H1 (cell line): ENCODE measurements around the gene RBM20. TPM values are rescaled to one million over a fixed set of nuclear protein-coding genes. Genes with fewer than 3 reads are reported as not detected.

Experiments
- CTCF ChIA-PET: fragments of 300-600 bp; sonication (Branson Sonifier 250); formaldehyde crosslinking; loops from one replicate; lab custom pipeline; 2021; ENCODE audit not compliant: partially characterized antibody; lab: Charles Lee
- POLR2A ChIA-PET: fragments of 300-600 bp; sonication (Branson Sonifier 250); formaldehyde crosslinking; loops from one replicate; lab custom pipeline; 2021; ENCODE audit warnings: inconsistent platforms; ENCODE audit not compliant: partially characterized antibody; lab: Charles Lee
- DNase-seq, 2 experiments: peaks; one replicate each; pipeline versions ENCODE4 v3.0.0 to v3.0.0-alpha.2; 2010 to 2022; ENCODE audit warnings: low spot score in 2 of 2, low read depth in 1 of 2, mixed read lengths in 1 of 2
- FAIRE-seq: peaks from 2 replicates; lab custom pipeline; 2011; peaks lifted over from hg19 to GRCh38; lab: Jason Lieb, UNC
- H2AFZ ChIP-seq: 2 replicates; pipeline ENCODE4 v1.8.1; 2012; ENCODE audit warnings: low read length, inconsistent platforms
- H2AK5ac ChIP-seq: 2 replicates; pipeline ENCODE4 v1.6.1; 2013; ENCODE audit warnings: low read depth, low read length
- H2BK120ac ChIP-seq: replicated peaks from 2 replicates; pipeline ENCODE3; 2013; ENCODE audit warnings: low read depth, low read length, inconsistent platforms
- H2BK12ac ChIP-seq: 2 replicates; pipeline ENCODE4 v1.6.1; 2013; ENCODE audit warnings: low read depth, low read length
- H2BK15ac ChIP-seq: 2 replicates; pipeline ENCODE4 v1.6.1; 2013; ENCODE audit warnings: low read length
- H2BK20ac ChIP-seq: 2 replicates; pipeline ENCODE4 v1.6.1; 2013; ENCODE audit warnings: low read length
- H2BK5ac ChIP-seq: 2 replicates; pipeline ENCODE4 v1.6.1; 2013; ENCODE audit warnings: low read depth, low read length
- H3K14ac ChIP-seq: 2 replicates; pipeline ENCODE4 v1.6.1; 2013; ENCODE audit warnings: inconsistent platforms; ENCODE audit not compliant: insufficient read length
- H3K18ac ChIP-seq: 2 replicates; pipeline ENCODE4 v1.6.1; 2013; ENCODE audit warnings: low read length; ENCODE audit errors: extremely low read depth
- H3K23ac ChIP-seq: 2 replicates; pipeline ENCODE4 v1.6.1; 2013; ENCODE audit warnings: inconsistent platforms; ENCODE audit not compliant: insufficient read length
- H3K23me2 ChIP-seq: 2 replicates; pipeline ENCODE4 v1.6.1; 2013; ENCODE audit warnings: low read depth, low read length
- H3K27ac ChIP-seq: 2 replicates; pipeline ENCODE4 v1.6.1; 2011; ENCODE audit warnings: low read depth, low read length, inconsistent platforms
- H3K27me3 ChIP-seq, 4 experiments: replicated peaks in 1 of 4; 1 replicate in 1 of 4; 2 replicates in 3 of 4; pipeline versions ENCODE4 v1.6.1 to v1.8.1; 2011 to 2013; ENCODE audit warnings: low read length in 3 of 4, mild to moderate bottlenecking in 3 of 4, inconsistent platforms in 2 of 4, mixed read lengths in 2 of 4, moderate library complexity in 1 of 4; ENCODE audit not compliant: control insufficient read depth in 3 of 4, insufficient read depth in 3 of 4; ENCODE audit errors: extremely low read depth in 1 of 4
- H3K36me3 ChIP-seq, 4 experiments: 2 replicates each; pipeline versions ENCODE4 v1.6.1 to v1.8.1; 2011 to 2013; ENCODE audit warnings: mild to moderate bottlenecking in 4 of 4, low read length in 3 of 4, moderate library complexity in 2 of 4, control low read depth in 1 of 4, inconsistent platforms in 1 of 4; ENCODE audit not compliant: insufficient read depth in 4 of 4, control insufficient read depth in 2 of 4
- H3K4ac ChIP-seq: replicated peaks from 2 replicates; pipeline ENCODE3; 2013; ENCODE audit warnings: low read length, low read depth, mixed read lengths, inconsistent platforms; ENCODE audit not compliant: insufficient read length
- H3K4me1 ChIP-seq, 4 experiments: replicated peaks in 1 of 4; 1 replicate in 1 of 4; 2 replicates in 3 of 4; pipeline versions ENCODE4 v1.6.1 to v1.8.1; 2011 to 2013; ENCODE audit warnings: low read length in 3 of 4, inconsistent platforms in 2 of 4, mixed read lengths in 1 of 4; ENCODE audit not compliant: insufficient read depth in 4 of 4, control insufficient read depth in 3 of 4
- H3K4me2 ChIP-seq, 2 experiments: 2 replicates each; pipeline versions ENCODE4 v1.6.1 to v1.8.1; 2011 to 2013; ENCODE audit warnings: low read depth in 2 of 2, low read length in 2 of 2, control low read depth in 1 of 2, inconsistent platforms in 1 of 2, mild to moderate bottlenecking in 1 of 2; ENCODE audit not compliant: insufficient read depth in 1 of 2
- H3K4me3 ChIP-seq, 4 experiments: fragments of 200-600, 300-600 bp in 1 of 4; sonication (generic), shearing (Covaris generic), sonication (Bioruptor Twin) in 1 of 4; 2 replicates each; pipeline versions ENCODE4 v1.5.1 to v1.8.1; 2011 to 2016; ENCODE audit warnings: low read length in 4 of 4, low read depth in 3 of 4, control low read depth in 2 of 4, inconsistent platforms in 2 of 4, mild to moderate bottlenecking in 2 of 4, mixed read lengths in 1 of 4, moderate library complexity in 1 of 4; ENCODE audit not compliant: insufficient read depth in 2 of 4; ENCODE audit errors: extremely low read depth in 1 of 4
- H3K56ac ChIP-seq: replicated peaks from 2 replicates; pipeline ENCODE3; 2013; ENCODE audit warnings: low read depth, mild to moderate bottlenecking, mixed read lengths, low read length, inconsistent platforms; ENCODE audit not compliant: insufficient read length
- H3K79me1 ChIP-seq: 2 replicates; pipeline ENCODE4 v1.6.1; 2013; ENCODE audit warnings: low read depth, low read length, control low read depth
- H3K79me2 ChIP-seq, 2 experiments: 2 replicates each; pipeline versions ENCODE4 v1.6.1 to v1.8.1; 2012 to 2013; ENCODE audit warnings: low read length in 2 of 2, mild to moderate bottlenecking in 2 of 2, inconsistent platforms in 1 of 2; ENCODE audit not compliant: insufficient read depth in 2 of 2, control insufficient read depth in 1 of 2
- H3K9ac ChIP-seq, 4 experiments: replicated peaks in 1 of 4; 1 replicate in 1 of 4; 2 replicates in 3 of 4; pipeline versions ENCODE4 v1.6.1 to v1.8.1; 2011 to 2013; ENCODE audit warnings: low read depth in 3 of 4, low read length in 3 of 4, control low read depth in 2 of 4, mild to moderate bottlenecking in 2 of 4, moderate library complexity in 2 of 4, inconsistent platforms in 1 of 4; ENCODE audit errors: extremely low read depth in 1 of 4
- H3K9me3 ChIP-seq, 2 experiments: 2 replicates each; pipeline versions ENCODE4 v1.6.1 to v1.8.1; 2012 to 2013; ENCODE audit warnings: mild to moderate bottlenecking in 2 of 2, moderate library complexity in 2 of 2, control low read depth in 1 of 2, inconsistent platforms in 1 of 2, low read depth in 1 of 2, low read length in 1 of 2, mixed read lengths in 1 of 2; ENCODE audit not compliant: insufficient read depth in 2 of 2
- H4K20me1 ChIP-seq, 2 experiments: replicated peaks in 1 of 2; 2 replicates each; pipeline versions ENCODE3 to v1.8.1; 2011 to 2013; ENCODE audit warnings: inconsistent platforms in 2 of 2, low read length in 2 of 2, mild to moderate bottlenecking in 1 of 2; ENCODE audit not compliant: insufficient read depth in 2 of 2, control insufficient read depth in 1 of 2
- H4K5ac ChIP-seq: 2 replicates; pipeline ENCODE4 v1.6.1; 2013; ENCODE audit warnings: low read length, low read depth, mixed read lengths, inconsistent platforms; ENCODE audit not compliant: insufficient read length
- H4K8ac ChIP-seq: 2 replicates; pipeline ENCODE4 v1.8.0; 2013; ENCODE audit warnings: mild to moderate bottlenecking, moderate library complexity, low read length, inconsistent platforms; ENCODE audit not compliant: insufficient read depth; ENCODE audit errors: extremely low read depth
- H4K91ac ChIP-seq: replicated peaks from 2 replicates; pipeline ENCODE3; 2013; ENCODE audit warnings: low read length, mixed read lengths, inconsistent platforms; ENCODE audit not compliant: insufficient read length
- CBX8 ChIP-seq: fragments of 300-800, 300-1000 bp; sonication (generic); IDR thresholded peaks from 2 replicates; pipeline ENCODE4 v1.7.1; 2016; ENCODE audit warnings: low read depth, low read length, borderline replicate concordance
- GABPA ChIP-seq: IDR thresholded peaks from 2 replicates; pipeline ENCODE4 v1.6.1; 2011; ENCODE audit warnings: mild to moderate bottlenecking, low read length, moderate library complexity, borderline replicate concordance; ENCODE audit not compliant: insufficient read depth
- JUND ChIP-seq: IDR thresholded peaks from 2 replicates; pipeline ENCODE4 v1.6.1; 2011; ENCODE audit warnings: mild to moderate bottlenecking, improper control_type of control experiment, low read length
- TAF1 ChIP-seq: IDR thresholded peaks from 2 replicates; pipeline ENCODE4 v1.6.1; 2011; ENCODE audit warnings: mild to moderate bottlenecking, low read depth, low read length
- TBP ChIP-seq: IDR thresholded peaks from 2 replicates; pipeline ENCODE4 v1.6.1; 2011; ENCODE audit warnings: low read depth, low read length, improper control_type of control experiment
- TEAD4 ChIP-seq: IDR thresholded peaks from 2 replicates; pipeline ENCODE4 v1.6.1; 2012; ENCODE audit warnings: low read depth, low read length, inconsistent platforms, mixed read lengths
- WGBS, 2 experiments: shearing (Covaris generic) in 1 of 2; methylation state at CpG; one replicate each; pipeline versions ENCODE4 v1.1.6 to v1.1.7; 2013 to 2015; ENCODE audit warnings: low lambda C conversion rate in 2 of 2, mixed read lengths in 2 of 2, inconsistent platforms in 1 of 2, low coverage in 1 of 2, missing lambda C conversion rate in 1 of 2; ENCODE audit not compliant: insufficient replicate concordance in 2 of 2, insufficient coverage in 1 of 2, insufficient read length in 1 of 2; ENCODE audit errors: extremely low coverage in 1 of 2, missing lambda C conversion rate in 1 of 2; 5-methylcytosine and 5-hydroxymethylcytosine counted together
- polyA plus RNA-seq, 7 experiments: library from polyadenylated mRNA; depleted of rRNA in 3 of 7; stranded (reverse) in 5 of 7; unstranded in 2 of 7; fragments of >200 nt in 5 of 7; fragments of 200-250 nt in 2 of 7; gene quantifications; 1 replicate in 5 of 7; 2 replicates in 1 of 7; 4 replicates in 1 of 7; pipeline versions ENCODE4 v1.2.1 to v1.2.3, GENCODE V29; 2011 to 2013; ENCODE audit warnings: missing spikeins in 2 of 7, mixed read lengths in 2 of 7
- total RNA-seq: library from RNA; stranded (reverse); fragmentation: NEBNext Ultra II Directional; extraction: Animal tissue kit (Norgen Biotek cat#: 25700); gene quantifications from 2 replicates; pipeline ENCODE4 v1.2.1, GENCODE V29; 2021
- TF ChIP-seq, protein P1 (sequence below), 3 experiments: IDR thresholded peaks; 1 replicate in 2 of 3; 2 replicates in 1 of 3; pipeline versions ENCODE4 v1.5.1 to v1.6.1; 2011; ENCODE audit warnings: low read length in 3 of 3, mild to moderate bottlenecking in 3 of 3, inconsistent platforms in 2 of 3, low read depth in 1 of 3, moderate library complexity in 1 of 3; ENCODE audit not compliant: insufficient read depth in 1 of 3; ENCODE audit errors: control extremely low read depth in 1 of 3
- TF ChIP-seq, protein P2 (sequence below): IDR thresholded peaks from 2 replicates; pipeline ENCODE4 v1.6.1; 2012; ENCODE audit warnings: inconsistent platforms

RBM20 gene
- total and polyA plus RNA-seq, 2 of the 8 experiments (the other 6 are each of a cell fraction or from before 2014, with no cell fraction given): 0.05 to 0.63 TPM

DNA sequence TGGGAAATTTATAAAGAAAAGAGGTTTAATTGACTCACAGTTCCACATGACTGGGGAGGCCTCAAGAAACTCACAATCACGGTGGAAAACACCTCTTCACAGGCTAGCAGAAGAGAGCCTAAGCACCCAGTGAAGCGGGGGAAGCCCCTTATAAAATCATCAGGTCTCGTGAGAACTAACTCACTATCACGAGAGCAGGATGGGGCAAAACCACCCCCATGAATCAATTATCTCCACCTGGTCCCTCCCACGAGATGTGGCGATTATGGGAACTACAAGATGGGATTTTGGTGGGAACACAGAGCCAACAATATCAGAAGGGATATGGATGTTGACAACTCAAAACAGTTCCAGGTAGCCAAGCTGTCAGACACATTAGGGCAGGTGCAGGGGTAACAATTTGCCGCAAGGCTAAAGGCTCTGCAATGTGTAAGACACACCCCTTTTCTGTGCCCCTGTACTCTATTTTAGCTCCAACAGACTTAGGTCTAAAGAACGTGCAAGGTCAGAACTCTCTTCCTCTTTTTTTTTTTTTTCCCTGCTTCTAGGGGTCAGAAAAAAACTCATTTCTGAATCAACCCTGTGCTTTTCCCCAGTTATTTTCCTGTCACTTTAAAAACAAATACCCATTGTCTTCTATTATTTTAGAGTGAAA, 30.7 kb upstream of the RBM20 start:
- Histone ChIP-seq H3K79me1 (no peaks in the 10 kb centered on the region), H3K18ac (no peak overlapping the region), H3K9me3 (no peaks in the 10 kb centered on the region), H3K4me3 (no peak overlapping the region), H4K8ac (no peak overlapping the region), H3K27me3 (no peaks in the 10 kb centered on the region), H3K23me2 (no peaks in the 10 kb centered on the region; the same call in 1 of the 2 replicates), H2BK12ac (no peak overlapping the region), H3K9ac (no peak overlapping the region), H2BK20ac (no peak overlapping the region), H3K56ac (no peak overlapping the region), H4K91ac (no peak overlapping the region), H3K23ac (no peak overlapping the region), H3K27ac (no peak overlapping the region), H4K20me1 (no peaks in the 10 kb centered on the region), H2BK120ac (no peak overlapping the region), H2BK15ac (no peak overlapping the region), H3K4ac (no peak overlapping the region), H2AFZ (no peak overlapping the region), H2AK5ac (no peak overlapping the region)
- FAIRE-seq (no peak), DNase-seq (no peak)
- CTCF ChIA-PET: interaction anchor here (0.7 to 14.3 kb wide), 7 partner anchors 10 to 167 kb away, joined by 3 to 237 read pairs (median 4); no protein-coding TSS in a partner anchor
- WGBS, 2 experiments: 88% methylated on average over 8 of the region's 8 CpGs; no CpG with 5 or more reads in 1 of the 2 experiments
- TF ChIP-seq TAF1: no peak
- TF ChIP-seq, protein P1, sequence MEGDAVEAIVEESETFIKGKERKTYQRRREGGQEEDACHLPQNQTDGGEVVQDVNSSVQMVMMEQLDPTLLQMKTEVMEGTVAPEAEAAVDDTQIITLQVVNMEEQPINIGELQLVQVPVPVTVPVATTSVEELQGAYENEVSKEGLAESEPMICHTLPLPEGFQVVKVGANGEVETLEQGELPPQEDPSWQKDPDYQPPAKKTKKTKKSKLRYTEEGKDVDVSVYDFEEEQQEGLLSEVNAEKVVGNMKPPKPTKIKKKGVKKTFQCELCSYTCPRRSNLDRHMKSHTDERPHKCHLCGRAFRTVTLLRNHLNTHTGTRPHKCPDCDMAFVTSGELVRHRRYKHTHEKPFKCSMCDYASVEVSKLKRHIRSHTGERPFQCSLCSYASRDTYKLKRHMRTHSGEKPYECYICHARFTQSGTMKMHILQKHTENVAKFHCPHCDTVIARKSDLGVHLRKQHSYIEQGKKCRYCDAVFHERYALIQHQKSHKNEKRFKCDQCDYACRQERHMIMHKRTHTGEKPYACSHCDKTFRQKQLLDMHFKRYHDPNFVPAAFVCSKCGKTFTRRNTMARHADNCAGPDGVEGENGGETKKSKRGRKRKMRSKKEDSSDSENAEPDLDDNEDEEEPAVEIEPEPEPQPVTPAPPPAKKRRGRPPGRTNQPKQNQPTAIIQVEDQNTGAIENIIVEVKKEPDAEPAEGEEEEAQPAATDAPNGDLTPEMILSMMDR (IDR thresholded peaks at IDR 0.05; ENCODE audit: control extremely low read depth in 1 of 3, insufficient read depth in 1 of 3, low read depth in 1 of 3, low read length in 3 of 3): no peak
- no peak for TF ChIP-seq CBX8
- TF ChIP-seq TEAD4: no peak
- TF ChIP-seq, protein P2, sequence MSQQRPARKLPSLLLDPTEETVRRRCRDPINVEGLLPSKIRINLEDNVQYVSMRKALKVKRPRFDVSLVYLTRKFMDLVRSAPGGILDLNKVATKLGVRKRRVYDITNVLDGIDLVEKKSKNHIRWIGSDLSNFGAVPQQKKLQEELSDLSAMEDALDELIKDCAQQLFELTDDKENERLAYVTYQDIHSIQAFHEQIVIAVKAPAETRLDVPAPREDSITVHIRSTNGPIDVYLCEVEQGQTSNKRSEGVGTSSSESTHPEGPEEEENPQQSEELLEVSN: no peak
- TF ChIP-seq JUND: no peak
- TF ChIP-seq TBP: no peak
- TF ChIP-seq GABPA: no peak
- TF ChIP-seq, all 59 proteins: peak for 0
- Histone ChIP-seq H3K14ac (no peak overlapping the region), H3K36me3 (no peaks in the 10 kb centered on the region), H2BK5ac (no peak overlapping the region), H3K4me2 (no peak overlapping the region), H3K79me2 (no peaks in the 10 kb centered on the region), H4K5ac (no peak overlapping the region), H3K4me1 (peaks cover 5 to 9% (median 8%) of the 10 kb centered on the region in 4 experiments)
- POLR2A ChIA-PET: no interaction called here
